ENCODE results near the gene EIF3A.
A peak's percentile ranks its signal among the peaks of the same experiment; 100 is the strongest.
"Not testable (repeated sequence)": the region's sequence is repeated elsewhere in the genome, so short reads cannot be mapped to it uniquely, and the experiment has no call there.

EIF3A gene

GRCh38 chr10:119080521-119081259 is at the start of gene EIF3A:
EIF3A (minus strand) TSS chr10:119080817; CDS start chr10:119080676, 141 bp downstream.
- DNase-seq: peak; percentile 81 to 83

GRCh38 chr10:119129721-119130120 is 49.1 kb upstream of the EIF3A start:
- DNase-seq: no peak

GRCh38 chr10:119125942-119126341 is 45.3 kb upstream of the EIF3A start:
- DNase-seq: no peak

- no peak for DNase-seq
Observed at GRCh38 chr10:119120875-119121274, 40.3 kb upstream of the EIF3A start.

- DNase-seq: no peak
Observed at GRCh38 chr10:119120413-119120867, 39.8 kb upstream of the EIF3A start.

GRCh38 chr10:119119400-119119799 is 38.8 kb upstream of the EIF3A start:
- DNase-seq: no peak

GRCh38 chr10:119118231-119118630 is 37.6 kb upstream of the EIF3A start:
- DNase-seq: no peak

- DNase-seq: no peak
Observed at GRCh38 chr10:119116326-119116951, 35.8 kb upstream of the EIF3A start.

GRCh38 chr10:119115926-119116325 is 35.3 kb upstream of the EIF3A start:
- DNase-seq: no peak

- DNase-seq: no peak
Observed at GRCh38 chr10:119113751-119114732, 33.4 kb upstream of the EIF3A start.

GRCh38 chr10:119112056-119112455 is 31.4 kb upstream of the EIF3A start:
- DNase-seq: no peak

- not testable (repeated sequence) for DNase-seq
Observed at GRCh38 chr10:119107771-119108170, 27.2 kb upstream of the EIF3A start.

GRCh38 chr10:119107106-119107505 is 26.5 kb upstream of the EIF3A start:
- not testable (repeated sequence) for DNase-seq

GRCh38 chr10:119105899-119106298 is 25.3 kb upstream of the EIF3A start:
- DNase-seq: not testable (repeated sequence)

- no peak for DNase-seq
Observed at GRCh38 chr10:119105155-119105554, 24.5 kb upstream of the EIF3A start.

GRCh38 chr10:119104654-119105015 is 24.0 kb upstream of the EIF3A start:
- DNase-seq: peak in 1 of 2 experiments; percentile 15

GRCh38 chr10:119103903-119104653 is 23.5 kb upstream of the EIF3A start, which contains the start of gene DENND10:
DENND10 (plus strand) TSS chr10:119104113; CDS start chr10:119104143, 30 bp downstream.
- DNase-seq: peak in 1 of 2 experiments; percentile 63

GRCh38 chr10:119103241-119103902 is 22.8 kb upstream of the EIF3A start:
- peak in 1 of 2 experiments; percentile 28 for DNase-seq

GRCh38 chr10:119101366-119102098 is 20.9 kb upstream of the EIF3A start:
- no peak for DNase-seq

- no peak for DNase-seq
Observed at GRCh38 chr10:119100434-119101238, 20.0 kb upstream of the EIF3A start.

Data from SHP77 (cell line).